Measurements from ENCODE around the gene ACBD4.
A peak's percentile ranks its signal among the peaks of the same experiment; 100 is the strongest.

The ACBD4 gene

GRCh38 chr17:45135192-45135977, at the start of gene ACBD4:
ACBD4 (plus strand) TSS chr17:45135687; CDS start chr17:45136145, 458 bp downstream.
- DNase-seq, result peak; percentile 99

- DNase-seq, result no peak
Measured at GRCh38 chr17:45086391-45086790, 49.1 kb upstream of the ACBD4 start.

GRCh38 chr17:45086865-45087503, 48.5 kb upstream of the ACBD4 start:
- no peak for DNase-seq

- DNase-seq, result no peak
Measured at GRCh38 chr17:45087504-45087975, 47.9 kb upstream of the ACBD4 start.

- DNase-seq, result no peak
Measured at GRCh38 chr17:45087978-45088377, 47.5 kb upstream of the ACBD4 start.

- no peak for DNase-seq
Measured at GRCh38 chr17:45088741-45089140, 46.7 kb upstream of the ACBD4 start.

- no peak for DNase-seq
Measured at GRCh38 chr17:45090711-45091110, 44.8 kb upstream of the ACBD4 start.

GRCh38 chr17:45091778-45092425, 43.6 kb upstream of the ACBD4 start:
- no peak for DNase-seq

- no peak for DNase-seq
Measured at GRCh38 chr17:45092911-45093430, 42.5 kb upstream of the ACBD4 start.

- DNase-seq, result no peak
Measured at GRCh38 chr17:45093444-45094110, 41.9 kb upstream of the ACBD4 start.

GRCh38 chr17:45096141-45096540, 39.3 kb upstream of the ACBD4 start:
- DNase-seq, result no peak

- DNase-seq, result no peak
Measured at GRCh38 chr17:45096926-45097325, 38.6 kb upstream of the ACBD4 start.

- no peak for DNase-seq
Measured at GRCh38 chr17:45098081-45098868, 37.2 kb upstream of the ACBD4 start.

GRCh38 chr17:45098869-45099616, 36.4 kb upstream of the ACBD4 start:
- DNase-seq, result peak; percentile 78

- DNase-seq, result no peak
Measured at GRCh38 chr17:45101546-45101882, 34.0 kb upstream of the ACBD4 start.

GRCh38 chr17:45101883-45102811, 33.3 kb upstream of the ACBD4 start:
- DNase-seq, result no peak

- no peak for DNase-seq
Measured at GRCh38 chr17:45102856-45103255, 32.6 kb upstream of the ACBD4 start.

- no peak for DNase-seq
Measured at GRCh38 chr17:45103269-45103795, 32.2 kb upstream of the ACBD4 start.

GRCh38 chr17:45104029-45104428, 31.5 kb upstream of the ACBD4 start:
- no peak for DNase-seq

GRCh38 chr17:45104497-45104896, 31.0 kb upstream of the ACBD4 start:
- no peak for DNase-seq
